Neural cell (in vitro differentiated cells): ENCODE measurements around the gene LRMDA. TPM values are rescaled to one million over a fixed set of nuclear protein-coding genes. Genes with fewer than 3 reads are reported as not detected.

Source experiments
- H2AFZ ChIP-seq: fragments of 200-600, 300-800 bp; sonication (generic), shearing (Covaris generic); 2 replicates; pipeline ENCODE4 v1.6.0; 2014; ENCODE audit warnings: low read depth, mild to moderate bottlenecking, antibody characterized with exemption, low read length, moderate library complexity
- H3F3A ChIP-seq: fragments of 200-600 bp; shearing (Covaris generic); 2 replicates; pipeline ENCODE4 v1.6.1; 2016; ENCODE audit warnings: mild to moderate bottlenecking, moderate library complexity, mixed read lengths, antibody characterized with exemption, low read length; ENCODE audit not compliant: insufficient read depth, poor library complexity, severe bottlenecking
- H3K27ac ChIP-seq: fragments of 200-600, 300-800 bp; sonication (generic), shearing (Covaris generic); 2 replicates; pipeline ENCODE4 v1.5.1; 2014; ENCODE audit warnings: mild to moderate bottlenecking, low read length, moderate library complexity
- H3K27me3 ChIP-seq: fragments of 300-800, 200-600 bp; sonication (generic), shearing (Covaris generic); 2 replicates; pipeline ENCODE4 v1.6.0; 2014; ENCODE audit warnings: mild to moderate bottlenecking, low read depth, low read length, moderate library complexity; ENCODE audit not compliant: insufficient read depth
- H3K36me3 ChIP-seq: fragments of 300-800, 200-600 bp; sonication (generic), shearing (Covaris generic); 2 replicates; pipeline ENCODE4 v1.5.1; 2014; ENCODE audit warnings: mild to moderate bottlenecking, antibody characterized with exemption, low read length, moderate library complexity; ENCODE audit not compliant: insufficient read depth
- H3K4me2 ChIP-seq: fragments of 300-800, 200-600 bp; sonication (generic), shearing (Covaris generic); 2 replicates; pipeline ENCODE4 v1.6.0; 2014; ENCODE audit warnings: mild to moderate bottlenecking, low read length
- H3K4me3 ChIP-seq: fragments of 300-800, 200-600 bp; sonication (generic), shearing (Covaris generic); 2 replicates; pipeline ENCODE4 v1.5.1; 2014; ENCODE audit warnings: mild to moderate bottlenecking, low read length, moderate library complexity
- H3K79me2 ChIP-seq: fragments of 200-600 bp; shearing (Covaris generic); replicated peaks from 2 replicates; pipeline ENCODE4 v1.6.0; 2014; ENCODE audit warnings: mild to moderate bottlenecking, low read length, moderate library complexity; ENCODE audit not compliant: insufficient read depth
- H3K9ac ChIP-seq: fragments of 300-800, 200-600 bp; sonication (generic), shearing (Covaris generic); 2 replicates; pipeline ENCODE4 v1.6.1; 2016; ENCODE audit warnings: mild to moderate bottlenecking, low read length, mixed read lengths
- H3K9me2 ChIP-seq: fragments of 200-600 bp; shearing (Covaris generic); 2 replicates; pipeline ENCODE4 v1.6.1; 2016; ENCODE audit warnings: mild to moderate bottlenecking, low read length, mixed read lengths; ENCODE audit not compliant: insufficient read depth
- H3K9me3 ChIP-seq: fragments of 200-600, 300-800 bp; sonication (generic), shearing (Covaris generic); 2 replicates; pipeline ENCODE4 v1.6.1; 2016; ENCODE audit warnings: mild to moderate bottlenecking, mixed run types, low read length, moderate library complexity, mixed read lengths
- H4K20me1 ChIP-seq: fragments of 200-600 bp; shearing (Covaris generic); 2 replicates; pipeline ENCODE4 v1.6.1; 2016; ENCODE audit warnings: mild to moderate bottlenecking, mixed run types; ENCODE audit not compliant: insufficient read depth
- CTCF ChIP-seq: fragments of 450-650 bp; IDR thresholded peaks from 2 replicates; pipeline ENCODE4 v1.5.1; 2014; ENCODE audit warnings: antibody characterized with exemption, mild to moderate bottlenecking, moderate library complexity; ENCODE audit not compliant: poor library complexity, severe bottlenecking
- EP300 ChIP-seq: fragments of 450-650 bp; conservative IDR thresholded peaks from 2 replicates; pipeline ENCODE4 v1.6.1; 2014; ENCODE audit warnings: antibody characterized with exemption, mild to moderate bottlenecking, moderate library complexity; ENCODE audit not compliant: poor library complexity, severe bottlenecking
- EZH2 ChIP-seq: fragments of 200-600, 300-800 bp; shearing (Covaris generic), sonication (generic); IDR thresholded peaks from 2 replicates; pipeline ENCODE4 v1.6.1; 2014; ENCODE audit warnings: antibody characterized with exemption, low read length, borderline replicate concordance, mild to moderate bottlenecking; ENCODE audit not compliant: insufficient read depth, poor library complexity, severe bottlenecking
- MXI1 ChIP-seq: fragments of 450-650 bp; conservative IDR thresholded peaks from 2 replicates; pipeline ENCODE4 v1.6.1; 2014; ENCODE audit warnings: antibody characterized with exemption, mild to moderate bottlenecking; ENCODE audit not compliant: poor library complexity, severe bottlenecking
- POLR2AphosphoS5 ChIP-seq: IDR thresholded peaks from 2 replicates; pipeline ENCODE4 v1.6.1; 2012
- RAD21 ChIP-seq: fragments of 450-650 bp; conservative IDR thresholded peaks from 2 replicates; pipeline ENCODE4 v1.6.1; 2014; ENCODE audit warnings: antibody characterized with exemption, mild to moderate bottlenecking, moderate library complexity
- SMC3 ChIP-seq: fragments of 450-650 bp; conservative IDR thresholded peaks from 2 replicates; pipeline ENCODE4 v1.6.1; 2014; ENCODE audit warnings: antibody characterized with exemption, mild to moderate bottlenecking, moderate library complexity; ENCODE audit not compliant: poor library complexity
- TAF1 ChIP-seq: IDR thresholded peaks from 2 replicates; pipeline ENCODE4 v1.6.1; 2012; ENCODE audit warnings: low read depth
- polyA plus RNA-seq: library from polyadenylated mRNA; depleted of rRNA; stranded (reverse); fragments of >200 nt; gene quantifications from 2 replicates; pipeline ENCODE4 v1.2.3, GENCODE V29; 2014
- TF ChIP-seq, protein P1 (sequence below): IDR thresholded peaks from 2 replicates; pipeline ENCODE4 v1.6.1; 2012; ENCODE audit warnings: borderline replicate concordance

Gene LRMDA
- polyA plus RNA-seq, 1 donor from 2014 or later = 5.6 TPM

DNA sequence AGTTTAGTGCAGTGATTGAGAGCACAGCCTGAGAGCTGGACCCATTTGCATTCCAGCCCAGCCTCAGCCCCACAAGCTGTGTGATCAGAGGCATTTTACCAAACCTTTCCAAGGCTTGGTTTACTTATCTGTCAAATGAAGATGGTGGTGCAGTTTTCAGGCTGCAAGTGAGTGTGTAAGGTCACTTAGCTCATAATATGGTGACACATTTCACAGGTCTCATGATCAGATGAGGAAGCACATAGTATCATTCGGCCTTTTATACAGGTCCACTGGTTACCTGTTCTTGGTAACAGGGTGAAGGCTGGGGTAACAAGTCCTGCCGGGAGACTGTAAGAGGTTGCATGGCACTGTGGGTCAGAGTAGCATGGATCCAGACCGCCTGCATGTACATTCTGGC, 371.7 kb downstream of the LRMDA start:
- H3K27ac ChIP-seq = peak overlapping the region; percentile 82

GRCh38 chr10:75803816-75804552, 372.6 kb downstream of the LRMDA start:
- Histone ChIP-seq H3K36me3 (no peaks in the 10 kb centered on the region), H3K27ac (peak overlapping the region; percentile 82), H4K20me1 (no peaks in the 10 kb centered on the region), H3K9me3 (no peaks in the 10 kb centered on the region), H2AFZ (no peak overlapping the region), H3K79me2 (no peaks in the 10 kb centered on the region), H3K4me2 (no peak overlapping the region), H3K9ac (peak overlapping the region; percentile 53), H3K27me3 (no peaks in the 10 kb centered on the region), H3F3A (no peaks in the 10 kb centered on the region), H3K4me3 (no peak overlapping the region), H3K9me2 (no peaks in the 10 kb centered on the region)
- TF ChIP-seq POLR2AphosphoS5 = peak; percentile 19
- TF ChIP-seq EP300 = peak; percentile 40
- no peak for TF ChIP-seq RAD21
- TF ChIP-seq, protein P1, sequence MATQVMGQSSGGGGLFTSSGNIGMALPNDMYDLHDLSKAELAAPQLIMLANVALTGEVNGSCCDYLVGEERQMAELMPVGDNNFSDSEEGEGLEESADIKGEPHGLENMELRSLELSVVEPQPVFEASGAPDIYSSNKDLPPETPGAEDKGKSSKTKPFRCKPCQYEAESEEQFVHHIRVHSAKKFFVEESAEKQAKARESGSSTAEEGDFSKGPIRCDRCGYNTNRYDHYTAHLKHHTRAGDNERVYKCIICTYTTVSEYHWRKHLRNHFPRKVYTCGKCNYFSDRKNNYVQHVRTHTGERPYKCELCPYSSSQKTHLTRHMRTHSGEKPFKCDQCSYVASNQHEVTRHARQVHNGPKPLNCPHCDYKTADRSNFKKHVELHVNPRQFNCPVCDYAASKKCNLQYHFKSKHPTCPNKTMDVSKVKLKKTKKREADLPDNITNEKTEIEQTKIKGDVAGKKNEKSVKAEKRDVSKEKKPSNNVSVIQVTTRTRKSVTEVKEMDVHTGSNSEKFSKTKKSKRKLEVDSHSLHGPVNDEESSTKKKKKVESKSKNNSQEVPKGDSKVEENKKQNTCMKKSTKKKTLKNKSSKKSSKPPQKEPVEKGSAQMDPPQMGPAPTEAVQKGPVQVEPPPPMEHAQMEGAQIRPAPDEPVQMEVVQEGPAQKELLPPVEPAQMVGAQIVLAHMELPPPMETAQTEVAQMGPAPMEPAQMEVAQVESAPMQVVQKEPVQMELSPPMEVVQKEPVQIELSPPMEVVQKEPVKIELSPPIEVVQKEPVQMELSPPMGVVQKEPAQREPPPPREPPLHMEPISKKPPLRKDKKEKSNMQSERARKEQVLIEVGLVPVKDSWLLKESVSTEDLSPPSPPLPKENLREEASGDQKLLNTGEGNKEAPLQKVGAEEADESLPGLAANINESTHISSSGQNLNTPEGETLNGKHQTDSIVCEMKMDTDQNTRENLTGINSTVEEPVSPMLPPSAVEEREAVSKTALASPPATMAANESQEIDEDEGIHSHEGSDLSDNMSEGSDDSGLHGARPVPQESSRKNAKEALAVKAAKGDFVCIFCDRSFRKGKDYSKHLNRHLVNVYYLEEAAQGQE = peak; percentile 65

More for the DNA sequence above, 371.7 kb downstream of the LRMDA start:
- no peak overlapping the region for H3K4me3 ChIP-seq
- no peaks in the 10 kb centered on the region for H3K27me3 ChIP-seq
- no peak overlapping the region for H3K4me2 ChIP-seq
- no peaks in the 10 kb centered on the region for H3K79me2 ChIP-seq
- H3K9me2 ChIP-seq = no peaks in the 10 kb centered on the region
- no peaks in the 10 kb centered on the region for H3F3A ChIP-seq
- no peak overlapping the region for H3K9ac ChIP-seq
- no peak overlapping the region for H2AFZ ChIP-seq
- TF ChIP-seq POLR2AphosphoS5 (no peak), CTCF (no peak), TAF1 (no peak), SMC3 (no peak), EP300 (no peak), RAD21 (no peak), EZH2 (no peak), MXI1 (no peak)
- TF ChIP-seq, protein P1 = no peak
- H3K9me3 ChIP-seq = no peaks in the 10 kb centered on the region
- no peaks in the 10 kb centered on the region for H4K20me1 ChIP-seq
- no peaks in the 10 kb centered on the region for H3K36me3 ChIP-seq
